ENCODE measurements around the gene C10orf53.

Gene C10orf53

DNA sequence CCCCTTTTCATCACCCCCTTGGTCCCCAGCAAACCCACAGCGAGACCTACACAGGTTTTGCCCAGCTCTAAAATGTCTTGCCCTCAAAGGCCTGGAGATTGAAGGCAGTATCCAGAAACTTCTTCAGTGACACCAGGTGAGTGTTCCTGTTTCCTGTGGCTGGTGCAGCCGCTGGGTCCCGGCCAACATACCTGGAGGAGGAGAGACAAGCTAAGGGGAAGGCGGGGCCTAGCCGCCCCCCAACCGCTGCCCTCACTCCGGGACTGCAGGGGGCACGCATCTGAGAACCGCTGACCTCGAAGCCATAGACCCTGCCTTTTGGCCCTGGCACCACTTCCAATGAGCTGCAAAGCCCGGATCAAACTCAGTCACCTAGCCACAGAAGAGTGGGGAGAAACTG lies 55.7 kb downstream of the C10orf53 start:
- Mint-ChIP-seq H3K9me3 (ENCODE audit: low read depth) (no peaks in the 10 kb centered on the region), H3K27ac (no peak overlapping the region), H3K4me1 (ENCODE audit: low read depth) (no peaks in the 10 kb centered on the region), H3K27me3 (no peaks in the 10 kb centered on the region), H3K36me3 (no peaks in the 10 kb centered on the region), H3K4me3 (no peak overlapping the region)

DNA sequence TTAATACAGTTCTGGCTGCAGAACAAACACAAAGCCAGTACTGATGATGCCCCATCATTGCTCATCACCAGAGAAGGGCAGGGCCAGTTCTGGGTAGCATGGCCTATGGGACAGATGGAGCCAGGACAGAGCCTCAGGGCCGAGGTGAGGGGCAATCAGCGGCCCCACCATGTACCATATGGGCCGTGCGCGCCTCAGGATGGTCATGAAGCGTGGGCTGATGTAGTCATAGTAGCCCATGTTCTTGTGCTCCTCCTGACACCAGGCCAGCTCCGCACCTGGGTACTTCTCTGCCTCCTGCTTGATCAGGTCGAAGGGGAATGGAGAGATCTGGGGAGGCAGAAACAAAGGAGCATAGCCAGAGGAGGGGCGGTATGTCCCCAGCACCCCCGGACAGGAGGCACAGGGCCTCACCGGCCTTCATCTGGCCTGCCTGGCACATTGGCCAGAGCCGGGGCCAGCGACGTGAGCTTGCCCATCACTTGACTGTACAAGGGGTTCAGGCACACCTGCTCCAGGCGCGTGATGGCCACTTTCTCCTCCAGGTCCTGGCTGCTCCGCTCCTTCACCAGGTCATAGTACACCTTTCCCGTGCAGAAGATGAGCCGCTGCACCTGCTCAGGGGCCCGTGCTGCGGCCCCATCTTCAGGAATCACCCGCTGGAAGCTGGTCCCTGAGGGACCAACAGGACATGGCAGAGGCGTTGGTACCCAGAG lies 56.6 kb downstream of the C10orf53 start:
- no peak overlapping the region for H3K27ac Mint-ChIP-seq
- no peaks in the 10 kb centered on the region for H3K4me1 Mint-ChIP-seq (ENCODE audit: low read depth)
- no peak overlapping the region for H3K4me3 Mint-ChIP-seq
- no peaks in the 10 kb centered on the region for H3K27me3 Mint-ChIP-seq
- no peaks in the 10 kb centered on the region for H3K9me3 Mint-ChIP-seq (ENCODE audit: low read depth)
- H3K36me3 Mint-ChIP-seq, result no peaks in the 10 kb centered on the region

DNA sequence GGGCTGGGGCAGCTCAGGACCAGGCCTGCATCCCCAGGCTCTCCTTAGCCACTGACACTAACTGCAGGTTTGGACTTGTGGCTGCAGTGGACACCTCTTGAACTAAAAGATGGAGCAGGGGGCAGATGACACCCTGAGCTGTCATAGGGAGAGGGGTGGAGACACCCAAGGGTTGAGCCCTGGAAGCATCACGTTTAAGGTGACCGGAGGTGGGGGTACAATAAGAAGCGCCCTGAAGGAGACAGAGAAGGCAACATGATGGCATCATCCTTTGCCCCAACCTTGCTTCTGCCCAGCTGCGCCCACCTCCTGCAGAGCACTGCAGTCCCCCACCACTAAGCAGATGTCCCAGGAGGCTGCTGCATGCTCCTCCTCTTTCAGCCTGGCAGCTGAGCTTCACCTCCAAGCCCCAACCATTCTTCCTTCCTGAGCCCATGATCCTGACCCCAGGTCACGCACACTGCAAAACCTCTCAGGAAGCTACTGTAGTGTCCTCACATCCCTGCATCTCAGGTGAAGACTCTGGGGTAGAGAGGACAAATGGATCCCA lies 57.2 kb downstream of the C10orf53 start:
- Mint-ChIP-seq H3K27me3 (no peaks in the 10 kb centered on the region), H3K27ac (no peak overlapping the region), H3K9me3 (ENCODE audit: low read depth) (no peaks in the 10 kb centered on the region), H3K36me3 (no peaks in the 10 kb centered on the region), H3K4me3 (no peak overlapping the region), H3K4me1 (ENCODE audit: low read depth) (no peaks in the 10 kb centered on the region)

DNA sequence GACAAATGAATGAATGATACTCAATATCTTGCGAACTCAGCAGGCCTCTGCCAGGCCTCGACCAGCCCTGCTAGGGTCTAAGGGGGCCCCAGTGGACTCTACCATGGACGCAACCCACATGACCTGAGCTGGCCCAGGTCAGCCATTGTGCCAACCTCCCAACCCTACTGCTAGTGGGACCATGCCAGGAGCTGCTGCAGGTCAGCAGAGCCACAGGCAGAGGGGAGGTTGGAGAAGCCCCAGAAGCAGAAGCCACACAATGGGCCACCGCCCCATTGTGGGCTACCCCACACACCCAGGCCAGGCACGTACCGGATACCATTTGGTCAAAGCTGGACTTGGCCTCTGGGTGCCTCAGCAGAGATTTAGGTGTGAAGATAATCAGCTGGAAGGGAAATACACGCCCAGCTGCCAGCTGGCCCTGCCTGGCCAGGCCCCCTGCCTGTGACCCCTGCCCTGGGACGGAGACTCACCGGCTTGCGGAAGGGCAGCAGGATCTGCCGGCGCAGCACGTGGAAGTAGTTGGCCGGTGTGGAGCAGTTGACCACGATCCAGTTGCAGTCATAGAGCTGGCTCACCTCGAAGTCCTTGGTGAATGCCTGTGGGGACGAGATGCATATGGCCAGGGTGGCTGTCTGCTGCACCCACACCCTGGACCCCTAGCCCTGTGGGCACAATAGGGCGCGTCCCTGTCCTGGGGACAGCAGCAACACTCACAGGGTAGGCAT lies 58.2 kb downstream of the C10orf53 start:
- Mint-ChIP-seq H3K36me3 (no peaks in the 10 kb centered on the region), H3K9me3 (ENCODE audit: low read depth) (no peaks in the 10 kb centered on the region), H3K4me3 (no peak overlapping the region), H3K4me1 (ENCODE audit: low read depth) (no peaks in the 10 kb centered on the region), H3K27ac (no peak overlapping the region), H3K27me3 (no peaks in the 10 kb centered on the region)

DNA sequence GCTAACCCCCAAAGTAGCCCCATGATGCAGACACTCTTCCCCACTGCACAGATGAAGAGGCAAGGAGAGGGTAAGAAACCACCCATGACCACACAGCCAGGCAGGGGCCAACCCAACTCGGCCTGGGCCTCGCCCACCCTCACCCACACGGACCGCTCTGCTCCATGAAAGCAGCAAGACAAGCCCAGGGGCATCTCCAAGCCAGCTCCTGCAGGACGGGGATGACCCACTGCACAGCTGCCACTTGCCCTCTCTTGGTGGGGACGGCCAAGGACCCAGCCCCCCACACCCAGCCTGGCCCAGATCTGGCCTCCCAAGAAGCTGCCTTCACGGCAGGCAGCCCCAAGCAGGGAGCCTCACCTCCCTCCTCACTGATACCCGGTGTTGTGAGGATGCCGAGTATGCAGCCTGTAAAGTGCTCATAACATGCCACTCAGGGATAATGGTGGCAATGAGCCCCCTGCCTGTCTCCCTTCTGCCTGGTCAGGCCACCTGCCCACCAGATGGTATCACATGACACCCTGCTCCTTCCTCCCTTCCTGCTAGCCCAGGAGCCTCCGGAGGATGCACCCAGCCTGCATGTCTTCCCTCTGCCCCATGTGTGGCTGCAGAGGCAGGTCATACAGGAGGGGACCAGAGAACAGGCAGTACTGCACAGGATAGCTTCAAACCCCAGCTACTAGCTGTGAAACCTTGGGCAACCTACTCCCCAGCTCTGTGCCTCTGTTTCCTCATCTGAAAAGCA lies 59.3 kb downstream of the C10orf53 start:
- no peak overlapping the region for H3K4me3 Mint-ChIP-seq
- no peaks in the 10 kb centered on the region for H3K27me3 Mint-ChIP-seq
- H3K27ac Mint-ChIP-seq, result no peak overlapping the region
- H3K4me1 Mint-ChIP-seq (ENCODE audit: low read depth), result no peaks in the 10 kb centered on the region
- no peaks in the 10 kb centered on the region for H3K36me3 Mint-ChIP-seq
- no peaks in the 10 kb centered on the region for H3K9me3 Mint-ChIP-seq (ENCODE audit: low read depth)

DNA sequence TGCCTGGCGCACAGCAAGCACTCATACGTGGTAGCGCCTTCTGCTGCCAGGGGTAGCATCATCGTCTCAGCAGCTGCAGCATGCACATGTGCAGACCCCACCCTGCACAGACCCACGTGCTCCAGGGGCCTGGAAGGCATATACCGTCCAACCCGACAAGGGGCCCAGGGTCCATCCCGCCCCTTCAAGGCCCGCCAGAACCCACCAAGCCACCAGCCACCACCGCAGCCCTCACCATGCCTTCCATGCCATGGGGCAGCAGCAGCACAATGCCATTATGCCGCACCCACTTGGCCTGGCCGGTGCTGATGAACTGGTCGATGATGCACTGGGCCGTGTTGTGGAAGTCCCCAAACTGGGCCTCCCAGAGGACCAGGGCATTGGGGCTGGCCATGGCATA lies 60.0 kb downstream of the C10orf53 start:
- Mint-ChIP-seq H3K36me3 (no peaks in the 10 kb centered on the region), H3K27me3 (no peaks in the 10 kb centered on the region), H3K27ac (no peak overlapping the region), H3K9me3 (ENCODE audit: low read depth) (no peaks in the 10 kb centered on the region), H3K4me3 (no peak overlapping the region), H3K4me1 (ENCODE audit: low read depth) (no peaks in the 10 kb centered on the region)

DNA sequence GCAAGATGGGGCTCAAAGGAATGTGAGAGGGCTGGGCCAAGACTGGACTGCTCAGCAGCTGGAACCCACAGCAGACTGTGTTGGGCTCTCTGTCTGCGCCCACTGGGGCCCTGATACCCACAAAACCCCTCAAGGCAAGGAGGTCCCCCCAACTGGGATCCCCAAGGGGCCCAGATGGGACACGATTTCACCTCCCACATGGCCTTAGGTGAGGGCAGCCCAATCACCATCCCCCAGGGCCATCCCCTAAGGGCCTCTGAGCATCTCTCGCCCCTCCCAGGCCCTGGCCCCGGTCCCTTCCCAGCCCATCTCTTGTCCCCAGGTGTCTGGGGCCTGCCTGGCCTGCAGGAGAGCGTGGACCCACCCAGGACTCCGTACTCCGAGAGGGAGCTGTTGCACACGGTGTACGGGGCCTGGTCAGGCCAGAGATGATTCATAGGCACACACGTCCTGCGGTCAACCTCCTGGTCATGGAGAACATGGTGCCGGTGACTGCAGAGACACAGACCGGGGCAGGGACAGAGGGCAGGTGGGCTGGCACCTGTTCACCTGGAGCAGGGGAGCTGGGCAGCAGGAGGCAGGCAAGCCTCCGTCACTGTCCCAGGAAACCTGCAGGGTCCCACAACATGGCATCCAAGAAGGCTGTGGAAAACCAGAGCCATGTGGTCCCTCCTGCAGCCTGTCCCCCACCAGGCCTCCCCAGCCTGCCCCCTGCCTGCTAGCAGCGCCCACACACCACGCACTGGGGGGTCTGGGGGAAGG lies 61.1 kb downstream of the C10orf53 start:
- no peak overlapping the region for H3K4me3 Mint-ChIP-seq
- no peaks in the 10 kb centered on the region for H3K9me3 Mint-ChIP-seq (ENCODE audit: low read depth)
- no peaks in the 10 kb centered on the region for H3K4me1 Mint-ChIP-seq (ENCODE audit: low read depth)
- no peaks in the 10 kb centered on the region for H3K27me3 Mint-ChIP-seq
- no peak overlapping the region for H3K27ac Mint-ChIP-seq
- no peaks in the 10 kb centered on the region for H3K36me3 Mint-ChIP-seq

DNA sequence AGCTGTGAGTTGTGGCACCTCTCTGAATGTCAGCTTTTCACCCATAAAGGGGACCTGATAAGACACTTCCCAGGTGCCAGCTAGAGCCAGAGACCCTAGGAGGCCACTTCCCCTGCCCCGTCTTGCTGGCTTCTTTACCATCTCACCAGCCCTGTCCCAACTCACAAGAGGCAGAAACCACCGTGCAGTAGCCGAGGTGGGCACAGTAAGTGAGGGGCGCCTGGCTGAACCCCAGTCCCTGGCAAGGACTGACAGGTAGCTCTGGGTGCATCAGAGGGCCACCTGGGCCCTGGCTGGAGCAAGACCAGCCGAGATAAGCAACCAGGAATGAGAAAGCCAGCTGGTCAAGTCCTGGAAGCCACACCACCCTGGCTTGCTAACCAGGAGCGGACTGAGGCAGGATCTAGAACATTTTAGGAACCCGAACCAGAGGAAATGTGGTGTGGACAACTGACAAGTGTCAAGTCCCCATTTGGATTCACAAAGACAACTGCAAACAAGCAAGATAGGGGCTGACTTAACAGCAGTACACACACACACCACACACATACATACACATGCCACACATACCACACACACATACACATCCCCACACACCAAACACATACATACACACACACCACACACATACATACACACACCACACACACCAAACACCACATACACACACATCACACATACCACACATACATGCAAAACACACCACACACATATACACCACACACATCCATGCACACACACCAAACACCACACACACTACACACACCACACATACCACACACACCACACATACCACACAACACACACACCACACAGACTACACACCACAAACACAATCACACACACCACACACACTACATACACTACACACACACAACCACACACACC lies 61.9 kb downstream of the C10orf53 start:
- Mint-ChIP-seq H3K4me3 (no peak overlapping the region), H3K27ac (no peak overlapping the region), H3K4me1 (ENCODE audit: low read depth) (no peaks in the 10 kb centered on the region), H3K9me3 (ENCODE audit: low read depth) (no peaks in the 10 kb centered on the region), H3K27me3 (no peaks in the 10 kb centered on the region), H3K36me3 (no peaks in the 10 kb centered on the region)

DNA sequence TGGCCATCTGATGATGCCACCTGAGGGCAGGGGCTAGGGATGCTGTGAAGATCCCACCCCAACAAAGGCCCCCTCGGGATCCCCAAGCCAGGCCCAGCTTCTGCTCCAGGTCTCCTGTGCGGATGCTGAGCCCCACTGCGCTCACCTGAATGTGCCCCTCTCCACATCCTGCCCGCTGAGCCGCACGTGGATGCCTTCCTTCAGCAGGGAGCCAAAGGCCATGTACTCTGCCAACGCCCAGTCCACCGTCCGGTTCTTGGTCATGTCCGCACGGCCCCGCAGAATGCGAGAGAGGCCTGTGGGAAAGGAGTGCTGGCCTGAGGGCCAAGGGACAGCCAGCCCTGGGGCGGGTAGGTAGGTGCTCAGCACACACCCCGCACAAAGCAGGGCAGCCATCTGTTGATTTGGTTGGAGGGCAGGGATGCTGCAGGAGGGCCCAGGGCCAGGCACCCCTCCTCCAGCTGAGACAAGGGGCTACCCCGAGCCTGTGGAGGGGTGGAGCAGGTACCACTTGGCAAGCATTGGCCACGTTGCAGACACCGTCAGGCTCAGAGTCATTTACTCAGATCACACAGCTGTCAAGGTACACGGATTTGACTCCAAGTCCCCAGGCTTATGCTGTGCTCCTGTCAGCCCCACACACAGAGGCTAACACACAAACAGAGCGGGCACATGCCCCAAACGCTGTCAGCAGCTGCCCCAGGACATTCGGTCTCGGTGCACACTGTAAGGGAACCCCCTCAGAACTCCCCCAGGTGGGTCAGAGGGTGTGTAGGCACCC lies 63.4 kb downstream of the C10orf53 start:
- H3K27ac Mint-ChIP-seq, result no peak overlapping the region
- H3K4me3 Mint-ChIP-seq, result no peak overlapping the region
- no peaks in the 10 kb centered on the region for H3K36me3 Mint-ChIP-seq
- no peaks in the 10 kb centered on the region for H3K9me3 Mint-ChIP-seq (ENCODE audit: low read depth)
- no peaks in the 10 kb centered on the region for H3K4me1 Mint-ChIP-seq (ENCODE audit: low read depth)
- H3K27me3 Mint-ChIP-seq, result no peaks in the 10 kb centered on the region

DNA sequence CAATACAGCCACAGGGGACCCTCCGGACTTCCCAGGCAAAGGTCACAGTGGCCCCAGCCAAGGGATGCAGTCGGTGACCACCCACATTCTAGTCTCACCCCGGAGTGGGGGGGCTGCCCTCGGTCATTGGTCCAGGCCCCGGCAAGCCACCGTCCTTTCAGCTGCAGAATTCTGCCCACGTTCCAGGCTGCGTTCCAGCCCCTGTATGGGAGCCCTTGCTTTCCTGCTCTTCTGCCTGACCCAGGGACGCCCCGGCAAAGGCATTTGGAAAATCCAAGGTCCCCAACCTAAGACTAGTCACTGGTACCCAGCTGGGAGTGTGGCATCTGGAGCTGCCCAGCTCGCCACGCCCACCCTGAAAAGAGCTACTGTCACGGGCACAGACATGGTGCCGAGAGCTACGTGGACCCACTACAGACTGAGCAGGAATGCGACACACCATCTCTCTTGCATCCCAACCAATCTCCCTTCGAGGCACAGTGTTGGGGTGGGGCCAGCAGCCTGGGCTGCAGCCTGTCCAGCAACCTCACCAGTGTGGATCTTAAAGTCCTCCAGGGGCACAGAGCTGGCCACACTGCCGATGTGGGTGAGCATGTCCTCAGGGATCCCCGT lies 64.1 kb downstream of the C10orf53 start:
- no peaks in the 10 kb centered on the region for H3K9me3 Mint-ChIP-seq (ENCODE audit: low read depth)
- no peak overlapping the region for H3K4me3 Mint-ChIP-seq
- no peaks in the 10 kb centered on the region for H3K27me3 Mint-ChIP-seq
- no peaks in the 10 kb centered on the region for H3K36me3 Mint-ChIP-seq
- no peak overlapping the region for H3K27ac Mint-ChIP-seq
- no peaks in the 10 kb centered on the region for H3K4me1 Mint-ChIP-seq (ENCODE audit: low read depth)

DNA sequence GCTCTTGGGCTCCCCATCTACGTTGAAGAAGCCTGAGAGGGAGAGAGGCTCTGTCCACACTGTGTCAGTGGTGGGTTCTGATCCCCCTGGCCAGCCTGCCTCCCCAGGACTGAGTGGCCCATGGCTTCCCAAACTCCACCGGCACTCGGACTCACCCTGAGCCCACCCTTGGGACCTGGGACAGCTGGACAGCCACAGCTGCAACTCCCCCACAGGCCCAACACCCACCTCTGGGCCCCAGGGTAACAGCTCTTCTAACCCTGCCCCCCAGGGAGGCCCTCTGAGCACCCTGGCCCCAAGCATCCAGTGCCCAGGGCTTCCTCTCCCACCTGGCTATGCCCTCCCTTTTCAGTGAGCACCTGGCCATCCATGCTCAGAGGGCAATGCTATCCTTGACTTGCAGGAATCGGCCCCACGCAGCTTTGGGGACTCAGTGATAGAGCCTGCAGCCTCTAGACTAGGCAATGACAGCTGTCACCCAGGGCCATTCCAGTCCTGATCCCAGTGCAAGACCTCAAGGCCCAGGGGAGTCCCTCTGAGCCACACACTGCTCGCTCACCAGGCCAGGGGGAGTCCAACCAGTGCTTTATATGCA lies 64.7 kb downstream of the C10orf53 start:
- no peaks in the 10 kb centered on the region for H3K36me3 Mint-ChIP-seq
- H3K9me3 Mint-ChIP-seq (ENCODE audit: low read depth), result no peaks in the 10 kb centered on the region
- H3K27me3 Mint-ChIP-seq, result no peaks in the 10 kb centered on the region
- H3K4me1 Mint-ChIP-seq (ENCODE audit: low read depth), result no peaks in the 10 kb centered on the region
- no peak overlapping the region for H3K27ac Mint-ChIP-seq
- H3K4me3 Mint-ChIP-seq, result no peak overlapping the region

DNA sequence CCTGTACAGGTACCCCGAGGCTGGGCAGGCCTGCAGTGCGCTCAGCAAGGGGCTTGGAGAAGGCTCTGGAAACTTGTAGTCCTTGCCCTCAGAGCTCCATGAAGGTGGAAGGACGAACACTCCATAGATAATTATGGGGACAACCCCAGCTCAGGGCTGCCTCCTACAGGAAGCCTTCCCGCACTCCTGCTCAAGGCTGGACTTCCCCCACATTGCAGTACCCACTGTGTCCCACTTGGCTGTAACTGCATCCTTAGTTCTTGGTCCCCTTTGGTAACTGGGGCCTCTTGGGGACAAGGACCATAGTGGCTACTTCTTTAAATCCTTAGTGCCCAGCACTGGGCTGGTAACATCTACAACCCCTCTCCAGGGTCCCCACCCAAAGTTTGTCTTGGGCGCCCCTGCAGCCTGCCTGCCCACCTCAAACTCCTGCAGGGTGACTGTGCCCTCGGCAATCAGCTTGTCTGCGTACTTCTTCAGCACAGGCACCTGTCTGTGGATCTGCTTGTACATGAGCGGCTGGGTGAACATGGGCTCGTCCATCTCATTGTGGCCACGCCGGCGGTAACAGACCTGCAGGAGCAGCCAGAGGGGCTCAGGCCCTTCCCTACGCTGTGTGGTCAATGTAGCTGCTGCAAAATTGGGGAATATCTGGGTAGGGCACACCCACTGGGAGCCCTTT lies 65.6 kb downstream of the C10orf53 start:
- Mint-ChIP-seq H3K27ac (no peak overlapping the region), H3K27me3 (no peaks in the 10 kb centered on the region), H3K36me3 (no peaks in the 10 kb centered on the region), H3K4me1 (ENCODE audit: low read depth) (no peaks in the 10 kb centered on the region), H3K9me3 (ENCODE audit: low read depth) (no peaks in the 10 kb centered on the region), H3K4me3 (no peak overlapping the region)

Data from activated naive CD8-positive, alpha-beta T cell (primary cell).